Neural cell (in vitro differentiated cells): ENCODE results near the gene TMEM151A.

ENCODE experiments used
- MXI1 ChIP-seq: fragments of 450-650 bp; conservative IDR thresholded peaks from 2 replicates; pipeline ENCODE4 v1.6.1; 2014; ENCODE audit warnings: antibody characterized with exemption, mild to moderate bottlenecking; ENCODE audit not compliant: poor library complexity, severe bottlenecking
- TF ChIP-seq, protein P1 (sequence below): IDR thresholded peaks from 2 replicates; pipeline ENCODE4 v1.6.1; 2012; ENCODE audit warnings: borderline replicate concordance

GRCh38 chr11:66275396-66275795 lies 16.3 kb upstream of the TMEM151A start:
- no peak for TF ChIP-seq MXI1
- TF ChIP-seq, protein P1, sequence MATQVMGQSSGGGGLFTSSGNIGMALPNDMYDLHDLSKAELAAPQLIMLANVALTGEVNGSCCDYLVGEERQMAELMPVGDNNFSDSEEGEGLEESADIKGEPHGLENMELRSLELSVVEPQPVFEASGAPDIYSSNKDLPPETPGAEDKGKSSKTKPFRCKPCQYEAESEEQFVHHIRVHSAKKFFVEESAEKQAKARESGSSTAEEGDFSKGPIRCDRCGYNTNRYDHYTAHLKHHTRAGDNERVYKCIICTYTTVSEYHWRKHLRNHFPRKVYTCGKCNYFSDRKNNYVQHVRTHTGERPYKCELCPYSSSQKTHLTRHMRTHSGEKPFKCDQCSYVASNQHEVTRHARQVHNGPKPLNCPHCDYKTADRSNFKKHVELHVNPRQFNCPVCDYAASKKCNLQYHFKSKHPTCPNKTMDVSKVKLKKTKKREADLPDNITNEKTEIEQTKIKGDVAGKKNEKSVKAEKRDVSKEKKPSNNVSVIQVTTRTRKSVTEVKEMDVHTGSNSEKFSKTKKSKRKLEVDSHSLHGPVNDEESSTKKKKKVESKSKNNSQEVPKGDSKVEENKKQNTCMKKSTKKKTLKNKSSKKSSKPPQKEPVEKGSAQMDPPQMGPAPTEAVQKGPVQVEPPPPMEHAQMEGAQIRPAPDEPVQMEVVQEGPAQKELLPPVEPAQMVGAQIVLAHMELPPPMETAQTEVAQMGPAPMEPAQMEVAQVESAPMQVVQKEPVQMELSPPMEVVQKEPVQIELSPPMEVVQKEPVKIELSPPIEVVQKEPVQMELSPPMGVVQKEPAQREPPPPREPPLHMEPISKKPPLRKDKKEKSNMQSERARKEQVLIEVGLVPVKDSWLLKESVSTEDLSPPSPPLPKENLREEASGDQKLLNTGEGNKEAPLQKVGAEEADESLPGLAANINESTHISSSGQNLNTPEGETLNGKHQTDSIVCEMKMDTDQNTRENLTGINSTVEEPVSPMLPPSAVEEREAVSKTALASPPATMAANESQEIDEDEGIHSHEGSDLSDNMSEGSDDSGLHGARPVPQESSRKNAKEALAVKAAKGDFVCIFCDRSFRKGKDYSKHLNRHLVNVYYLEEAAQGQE, result no peak
